Brain microvascular endothelial cell (primary cell): Measurements from ENCODE around the gene PCDHB14.
"Not testable (repeated sequence)": the region's sequence is repeated elsewhere in the genome, so short reads cannot be mapped to it uniquely, and the experiment has no call there.

Experiments
- DNase-seq: peaks from one replicate; pipeline ENCODE4 v3.0.0-alpha.2; 2020
- H3K27ac ChIP-seq: fragments of 250-450 bp; sonication (Bioruptor Pico); 2 replicates; pipeline ENCODE4 v1.5.1; 2020; ENCODE audit warnings: mild to moderate bottlenecking, moderate library complexity
- H3K27me3 ChIP-seq: fragments of 250-450 bp; sonication (Bioruptor Pico); replicated peaks from 2 replicates; pipeline ENCODE4 v1.5.1; 2020; ENCODE audit warnings: mild to moderate bottlenecking
- H3K36me3 ChIP-seq: fragments of 250-450 bp; sonication (Bioruptor Pico); replicated peaks from 2 replicates; pipeline ENCODE4 v1.5.1; 2020; ENCODE audit warnings: mild to moderate bottlenecking
- H3K4me3 ChIP-seq: 2 replicates; pipeline ENCODE4 v1.5.1; 2011; ENCODE audit warnings: low read depth, mild to moderate bottlenecking, control low read depth, low read length, moderate library complexity
- in situ Hi-C: cut with HindIII; loops from 2 replicates; pipeline ENCODE4 v1.10.0; 2017; ENCODE audit warnings: low sequenced_read_pairs, low pct_ligation_motif_present
- TF ChIP-seq, protein P1 (sequence below): IDR thresholded peaks from 2 replicates; pipeline ENCODE4 v1.5.1; 2011; ENCODE audit warnings: low read depth, mild to moderate bottlenecking, moderate library complexity, low read length, control low read depth, inconsistent platforms; ENCODE audit errors: missing control alignments

The PCDHB14 gene

GRCh38 chr5:141213656-141214339, 9.3 kb upstream of the PCDHB14 start, which contains the start of gene PCDHB13:
PCDHB13 (plus strand) TSS chr5:141213919; CDS start chr5:141214124, 205 bp downstream.
- TF ChIP-seq, protein P1, sequence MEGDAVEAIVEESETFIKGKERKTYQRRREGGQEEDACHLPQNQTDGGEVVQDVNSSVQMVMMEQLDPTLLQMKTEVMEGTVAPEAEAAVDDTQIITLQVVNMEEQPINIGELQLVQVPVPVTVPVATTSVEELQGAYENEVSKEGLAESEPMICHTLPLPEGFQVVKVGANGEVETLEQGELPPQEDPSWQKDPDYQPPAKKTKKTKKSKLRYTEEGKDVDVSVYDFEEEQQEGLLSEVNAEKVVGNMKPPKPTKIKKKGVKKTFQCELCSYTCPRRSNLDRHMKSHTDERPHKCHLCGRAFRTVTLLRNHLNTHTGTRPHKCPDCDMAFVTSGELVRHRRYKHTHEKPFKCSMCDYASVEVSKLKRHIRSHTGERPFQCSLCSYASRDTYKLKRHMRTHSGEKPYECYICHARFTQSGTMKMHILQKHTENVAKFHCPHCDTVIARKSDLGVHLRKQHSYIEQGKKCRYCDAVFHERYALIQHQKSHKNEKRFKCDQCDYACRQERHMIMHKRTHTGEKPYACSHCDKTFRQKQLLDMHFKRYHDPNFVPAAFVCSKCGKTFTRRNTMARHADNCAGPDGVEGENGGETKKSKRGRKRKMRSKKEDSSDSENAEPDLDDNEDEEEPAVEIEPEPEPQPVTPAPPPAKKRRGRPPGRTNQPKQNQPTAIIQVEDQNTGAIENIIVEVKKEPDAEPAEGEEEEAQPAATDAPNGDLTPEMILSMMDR: peak; percentile 8
- in situ Hi-C loops, H3K4me3 ChIP-seq, H3K27ac ChIP-seq, H3K27me3 ChIP-seq, H3K36me3 ChIP-seq, DNase-seq: not testable (repeated sequence)

DNA sequence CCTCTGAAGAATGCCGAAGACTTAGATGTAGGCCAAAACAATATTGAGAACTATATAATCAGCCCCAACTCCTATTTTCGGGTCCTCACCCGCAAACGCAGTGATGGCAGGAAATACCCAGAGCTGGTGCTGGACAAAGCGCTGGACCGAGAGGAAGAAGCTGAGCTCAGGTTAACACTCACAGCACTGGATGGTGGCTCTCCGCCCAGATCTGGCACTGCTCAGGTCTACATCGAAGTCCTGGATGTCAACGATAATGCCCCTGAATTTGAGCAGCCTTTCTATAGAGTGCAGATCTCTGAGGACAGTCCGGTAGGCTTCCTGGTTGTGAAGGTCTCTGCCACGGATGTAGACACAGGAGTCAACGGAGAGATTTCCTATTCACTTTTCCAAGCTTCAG, 8.6 kb upstream of the PCDHB14 start:
- in situ Hi-C loops, H3K36me3 ChIP-seq, H3K27me3 ChIP-seq, H3K4me3 ChIP-seq, DNase-seq, H3K27ac ChIP-seq: not testable (repeated sequence)

GRCh38 chr5:141215504-141215903, 7.6 kb upstream of the PCDHB14 start:
- in situ Hi-C loops, H3K27ac ChIP-seq, H3K36me3 ChIP-seq, DNase-seq, H3K4me3 ChIP-seq, H3K27me3 ChIP-seq: not testable (repeated sequence)

GRCh38 chr5:141216035-141216434, 7.1 kb upstream of the PCDHB14 start:
- H3K4me3 ChIP-seq, H3K36me3 ChIP-seq, DNase-seq, H3K27ac ChIP-seq, H3K27me3 ChIP-seq, in situ Hi-C loops: not testable (repeated sequence)

DNA sequence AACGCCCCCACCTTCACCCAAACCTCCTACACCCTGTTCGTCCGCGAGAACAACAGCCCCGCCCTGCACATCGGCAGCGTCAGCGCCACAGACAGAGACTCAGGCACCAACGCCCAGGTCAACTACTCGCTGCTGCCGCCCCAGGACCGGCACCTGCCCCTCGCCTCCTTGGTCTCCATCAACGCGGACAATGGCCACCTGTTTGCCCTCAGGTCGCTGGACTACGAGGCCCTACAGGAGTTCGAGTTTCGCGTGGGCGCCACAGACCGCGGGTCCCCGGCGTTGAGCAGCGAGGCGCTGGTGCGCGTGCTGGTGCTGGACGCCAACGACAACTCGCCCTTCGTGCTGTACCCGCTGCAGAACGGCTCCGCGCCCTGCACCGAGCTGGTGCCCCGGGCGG, 1.7 kb downstream of the PCDHB14 start:
- in situ Hi-C loops, H3K27me3 ChIP-seq, H3K36me3 ChIP-seq, DNase-seq, H3K27ac ChIP-seq, H3K4me3 ChIP-seq: not testable (repeated sequence)

GRCh38 chr5:141225421-141225820, 2.3 kb downstream of the PCDHB14 start:
- H3K27me3 ChIP-seq, H3K27ac ChIP-seq, in situ Hi-C loops, H3K36me3 ChIP-seq, DNase-seq, H3K4me3 ChIP-seq: not testable (repeated sequence)

DNA sequence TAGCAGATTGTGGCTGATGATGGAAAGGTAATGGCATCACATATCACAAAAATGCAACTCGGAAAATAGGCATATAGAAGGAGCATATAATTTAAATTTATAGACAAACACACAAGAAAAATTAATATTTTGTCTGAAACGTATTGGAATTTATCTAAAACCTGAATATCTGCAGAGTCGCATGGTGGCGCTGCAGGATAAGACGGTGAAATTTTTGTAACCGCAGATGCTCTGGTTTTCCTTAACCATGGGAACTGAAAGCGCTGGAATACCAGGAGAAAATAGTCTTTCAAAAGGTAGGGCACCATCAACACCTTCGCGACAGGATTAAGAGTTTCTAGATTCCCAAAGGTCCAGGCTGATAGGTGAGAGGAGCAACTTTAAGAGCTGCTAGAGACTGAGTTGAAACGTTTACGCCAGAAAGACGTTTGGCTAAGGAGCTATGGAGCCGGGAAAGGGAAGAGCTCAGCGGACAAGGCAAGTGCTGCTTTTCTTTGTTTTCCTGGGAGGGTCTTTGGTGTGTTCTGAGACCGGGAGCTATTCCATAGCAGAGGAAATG, 11.0 kb downstream of the PCDHB14 start:
- TF ChIP-seq, protein P1: peak; percentile 19
- Histone ChIP-seq H3K27me3 (no peaks in the 10 kb centered on the region), H3K27ac (no peak overlapping the region), H3K4me3 (no peak overlapping the region), H3K36me3 (no peaks in the 10 kb centered on the region)
- in situ Hi-C loops: no loop called here
- DNase-seq: no peak

DNA sequence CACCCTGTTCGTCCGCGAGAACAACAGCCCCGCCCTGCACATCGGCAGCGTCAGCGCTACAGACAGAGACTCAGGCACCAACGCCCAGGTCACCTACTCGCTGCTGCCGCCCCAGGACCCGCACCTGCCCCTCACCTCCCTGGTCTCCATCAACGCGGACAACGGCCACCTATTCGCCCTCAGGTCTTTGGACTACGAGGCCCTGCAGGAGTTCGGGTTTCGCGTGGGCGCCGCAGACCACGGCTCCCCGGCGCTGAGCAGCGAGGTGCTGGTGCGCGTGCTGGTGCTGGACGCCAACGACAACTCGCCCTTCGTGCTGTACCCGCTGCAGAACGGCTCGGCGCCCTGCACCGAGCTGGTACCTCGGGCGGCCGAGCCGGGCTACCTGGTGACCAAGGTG, 12.8 kb downstream of the PCDHB14 start:
- H3K36me3 ChIP-seq, DNase-seq, H3K27me3 ChIP-seq, H3K27ac ChIP-seq, H3K4me3 ChIP-seq, in situ Hi-C loops: not testable (repeated sequence)
